ENCODE data around the gene ORC3. TPM values are rescaled to one million over a fixed set of nuclear protein-coding genes. Genes with fewer than 3 reads are reported as not detected.
A peak's percentile ranks its signal among the peaks of the same experiment; 100 is the strongest.

Gene ORC3
- total RNA-seq (2014; rRNA removed; shearing (Covaris generic)): 18.7 and 28.6 TPM in 2 replicates

DNA sequence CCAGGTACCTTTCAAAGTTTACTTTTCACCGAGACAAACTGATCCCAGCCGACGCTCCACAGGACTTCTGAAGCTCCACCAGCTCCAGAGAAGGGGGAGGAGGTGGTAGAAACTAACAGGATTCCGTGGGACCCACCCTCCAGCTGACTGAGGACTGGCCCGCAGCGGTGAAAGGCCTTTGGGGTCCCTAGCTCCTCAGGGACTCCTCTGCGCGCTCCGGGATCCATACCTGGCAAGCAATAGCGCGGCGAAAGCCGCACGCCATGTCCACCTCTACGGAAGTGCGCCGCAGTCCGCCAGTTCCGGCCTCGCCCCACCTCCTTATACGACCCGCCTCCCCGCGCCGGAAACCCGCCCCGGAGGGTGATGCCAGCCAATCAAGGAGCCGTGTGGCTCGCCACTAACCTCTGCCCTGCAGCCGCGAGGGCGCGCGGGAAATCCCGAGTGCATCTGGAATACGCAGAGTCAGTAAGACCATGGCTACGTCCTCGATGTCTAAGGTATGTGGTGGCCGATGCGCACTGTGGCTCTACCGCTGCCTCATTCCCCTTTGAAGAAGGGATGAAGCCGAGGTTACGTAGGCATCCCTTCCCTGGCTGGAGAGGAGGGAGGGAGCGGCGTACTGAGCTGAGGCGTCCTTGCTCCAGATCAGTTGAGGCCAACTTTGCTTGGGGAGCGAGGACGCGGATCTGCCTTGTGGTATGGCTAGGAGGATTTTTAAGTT, at the start of gene ORC3, which contains the start of gene RARS2:
TSS of gene ORC3 (plus strand) at position 443 of the 724 bp plus-strand sequence. CDS start at position 477, 34 bp downstream.
TSS of gene RARS2 (minus strand) at position 295 of the 724 bp plus-strand sequence. CDS start at position 265, 30 bp downstream.
- peak; percentile 87 for DNase-seq (ENCODE audit: low spot score)

GRCh38 chr6:87540539-87540938, 49.4 kb upstream of the ORC3 start:
- no peak for DNase-seq (ENCODE audit: low spot score)

- no peak for DNase-seq (ENCODE audit: low spot score)
Observed at GRCh38 chr6:87541041-87541440, 48.9 kb upstream of the ORC3 start.

GRCh38 chr6:87541744-87542143, 48.2 kb upstream of the ORC3 start:
- DNase-seq (ENCODE audit: low spot score): no peak

DNA sequence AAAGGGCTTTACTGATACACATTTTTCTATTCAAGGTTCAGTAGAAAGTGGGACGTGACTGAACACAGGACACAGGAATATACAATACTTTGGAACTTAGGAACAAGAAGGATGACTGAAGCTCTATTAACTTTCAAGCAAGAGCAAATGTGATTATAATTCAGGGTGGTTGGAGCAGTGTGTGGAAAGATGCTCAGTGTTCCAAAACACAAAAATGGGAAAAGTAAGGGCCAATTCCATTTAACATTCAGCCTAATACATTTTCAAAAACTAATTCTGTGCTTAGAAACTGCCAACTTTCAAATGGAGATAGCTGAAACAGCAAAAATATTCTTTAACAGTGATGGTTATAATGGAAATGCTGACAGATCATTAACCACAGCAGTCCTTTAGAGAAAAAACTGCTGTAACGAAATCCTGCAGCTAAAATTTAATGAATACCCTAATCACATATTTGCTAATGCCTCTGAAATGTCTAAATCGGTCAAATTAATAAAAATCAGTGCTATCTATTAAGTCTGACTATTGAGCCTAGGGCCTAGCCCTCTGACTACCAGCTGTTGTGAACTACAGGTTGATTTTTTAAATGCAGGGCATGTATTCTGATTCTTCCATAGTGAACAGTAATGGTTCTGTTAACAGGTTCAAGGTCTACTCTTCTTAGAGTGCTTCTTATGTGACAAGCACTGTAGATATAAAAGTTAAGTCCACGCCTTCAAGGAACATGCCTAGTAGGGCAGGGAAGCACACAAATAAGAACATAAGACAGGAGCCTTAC, 46.0 kb upstream of the ORC3 start:
- DNase-seq (ENCODE audit: low spot score): no peak

DNA sequence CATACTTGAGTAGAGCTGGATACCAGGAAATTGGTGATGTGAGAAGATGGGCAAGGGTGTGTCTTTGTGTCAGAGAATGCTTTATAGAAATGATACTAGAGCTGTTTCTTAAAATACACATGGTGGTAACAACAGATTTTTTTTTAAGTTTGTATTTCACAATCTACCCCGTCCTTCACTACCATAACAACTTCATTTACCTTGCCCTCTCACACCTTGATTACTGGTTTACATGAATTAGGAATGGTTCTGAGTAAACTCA, 45.5 kb upstream of the ORC3 start:
- no peak for DNase-seq (ENCODE audit: low spot score)

DNA sequence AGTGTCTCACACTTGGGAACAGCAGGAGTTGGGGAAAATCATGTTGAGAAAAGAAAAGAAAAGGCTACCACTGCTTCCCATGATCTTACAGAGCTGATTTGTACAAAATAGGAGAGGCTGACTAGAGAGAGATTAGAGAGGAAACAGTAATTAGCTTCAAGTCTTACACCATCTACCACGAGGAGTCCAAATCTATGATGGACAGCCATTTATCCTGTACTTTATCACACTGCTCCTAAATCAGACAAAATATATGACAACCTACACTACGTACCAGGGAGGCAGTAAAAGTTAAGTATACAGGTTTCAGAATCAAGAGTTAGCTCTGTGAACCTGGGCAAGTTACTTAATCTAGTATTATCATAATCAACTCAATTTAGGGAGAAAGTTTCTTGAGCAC, 38.1 kb upstream of the ORC3 start:
- no peak for DNase-seq (ENCODE audit: low spot score)

- no peak for DNase-seq (ENCODE audit: low spot score)
Observed at GRCh38 chr6:87553159-87553765, 36.7 kb upstream of the ORC3 start.

- no peak for DNase-seq (ENCODE audit: low spot score)
Observed at GRCh38 chr6:87555506-87555905, 34.4 kb upstream of the ORC3 start.

DNA sequence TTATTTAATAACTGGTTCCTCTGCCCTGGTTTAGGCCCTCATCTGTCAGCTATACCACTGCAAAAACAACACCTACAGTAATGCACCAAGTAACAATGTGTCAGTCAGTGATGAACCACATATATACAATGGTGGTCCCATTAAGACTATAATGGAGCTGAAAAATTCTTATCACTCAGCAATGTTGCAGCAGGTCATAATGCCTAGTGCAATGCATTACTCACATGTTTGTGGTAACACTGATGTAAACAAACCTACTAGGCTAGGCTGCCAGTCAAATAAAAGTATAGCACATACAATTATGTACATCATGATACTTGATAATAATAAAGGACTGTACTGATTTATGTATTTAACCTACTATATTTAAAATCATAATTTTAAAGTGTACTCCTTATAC, 31.5 kb upstream of the ORC3 start:
- DNase-seq (ENCODE audit: low spot score): peak; percentile 16

DNA sequence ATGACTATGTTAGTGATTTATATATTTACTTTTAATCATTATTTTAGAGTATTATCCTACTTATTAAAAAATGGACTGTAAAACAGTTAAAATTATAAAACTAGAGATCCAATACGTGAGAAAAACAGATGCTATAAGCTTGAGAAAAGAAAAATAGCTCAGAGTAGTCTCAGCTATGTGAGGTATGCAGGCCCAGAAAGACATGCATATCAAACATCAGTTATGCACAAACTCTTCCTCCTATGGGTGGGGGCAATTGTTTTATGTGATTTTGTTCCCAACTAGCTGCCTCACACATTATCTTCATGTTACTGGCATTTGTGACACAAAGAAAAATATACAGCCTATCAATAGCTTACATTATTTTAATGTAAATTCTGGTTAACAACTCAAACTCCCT, 28.9 kb upstream of the ORC3 start:
- DNase-seq (ENCODE audit: low spot score): no peak

DNA sequence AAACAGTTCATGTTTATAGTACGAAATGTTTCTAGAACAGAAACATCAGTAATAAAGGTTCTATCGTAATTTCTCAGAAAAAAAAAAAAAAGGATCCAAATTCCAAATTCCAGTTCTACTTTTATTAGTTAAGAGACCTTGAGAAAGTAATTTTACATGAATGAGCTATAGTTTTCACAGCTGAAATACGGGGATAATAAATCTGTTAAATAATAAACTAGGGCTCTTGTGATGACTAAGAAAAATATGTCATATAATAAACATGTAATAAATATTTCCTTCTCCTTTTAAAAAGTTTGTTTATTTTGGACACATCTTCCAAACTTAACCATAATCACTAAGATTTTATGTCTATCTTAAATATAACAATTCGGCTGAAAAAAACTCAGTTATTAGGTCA, 17.9 kb upstream of the ORC3 start:
- DNase-seq (ENCODE audit: low spot score): no peak

DNA sequence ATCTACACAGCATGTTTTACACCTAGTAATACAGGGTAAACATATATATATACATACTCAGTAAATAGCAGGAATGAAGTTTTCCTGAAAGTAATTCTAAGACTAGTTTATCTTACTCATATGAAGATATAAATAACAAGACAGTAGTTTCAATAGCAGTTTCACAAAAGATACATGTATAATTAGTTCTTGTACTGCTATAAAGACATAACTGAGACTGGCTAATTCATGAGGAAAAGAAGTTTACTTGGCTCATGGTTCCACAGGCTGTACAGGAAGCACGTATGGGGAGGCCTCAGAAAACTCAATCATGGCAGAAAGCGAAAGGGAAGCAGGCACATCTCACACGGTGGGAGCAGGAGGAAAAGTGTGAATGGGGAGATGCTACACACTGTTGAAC, 17.1 kb upstream of the ORC3 start:
- DNase-seq (ENCODE audit: low spot score): no peak

- DNase-seq (ENCODE audit: low spot score): no peak
Observed at GRCh38 chr6:87573307-87574024, 16.5 kb upstream of the ORC3 start.

- no peak for DNase-seq (ENCODE audit: low spot score)
Observed at GRCh38 chr6:87574237-87574804, 15.6 kb upstream of the ORC3 start.

DNA sequence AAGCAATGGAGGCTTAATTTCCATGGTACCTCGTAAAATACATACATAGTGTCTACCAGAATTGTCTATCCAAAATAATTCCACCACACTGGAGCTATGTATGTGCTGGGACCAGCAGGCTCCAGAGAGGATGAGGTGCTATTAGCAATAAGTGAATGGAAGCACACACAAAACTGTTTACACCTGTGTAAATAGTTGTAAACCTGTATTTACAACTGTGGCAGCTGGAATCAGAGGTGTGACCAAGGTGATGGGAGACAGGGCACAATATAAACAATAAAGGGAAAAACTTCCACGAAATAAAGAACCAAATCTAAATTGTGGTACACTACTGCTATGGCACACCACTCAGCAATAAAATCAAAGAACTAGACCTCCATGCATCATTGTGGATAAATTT, 14.5 kb upstream of the ORC3 start:
- no peak for DNase-seq (ENCODE audit: low spot score)

DNA sequence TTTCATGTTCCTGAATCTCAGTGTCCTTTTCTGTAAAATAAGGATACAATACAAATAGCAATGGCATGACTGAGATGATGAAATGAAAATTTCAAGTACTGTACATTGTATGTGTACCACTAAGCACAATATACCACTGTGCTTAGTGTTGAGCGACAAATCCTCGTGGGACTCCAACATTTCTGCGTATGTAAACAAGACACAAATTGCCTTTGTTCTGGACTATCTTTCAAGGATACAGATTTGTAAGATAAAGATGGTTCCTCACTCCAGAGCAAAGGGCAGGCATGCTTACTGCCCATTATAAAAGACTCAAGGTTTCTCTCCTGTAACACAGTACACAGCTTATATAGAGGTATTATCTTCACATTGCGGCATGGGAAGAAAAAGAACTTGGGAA, 6.1 kb upstream of the ORC3 start:
- DNase-seq (ENCODE audit: low spot score): no peak

GRCh38 chr6:87586371-87587077, 3.4 kb upstream of the ORC3 start:
- DNase-seq (ENCODE audit: low spot score): no peak

- no peak for DNase-seq (ENCODE audit: low spot score)
Observed at GRCh38 chr6:87588756-87589407, 1.1 kb upstream of the ORC3 start.

- DNase-seq (ENCODE audit: low spot score): no peak
Observed at GRCh38 chr6:87590417-87590880, 514 bp downstream of the ORC3 start.

GRCh38 chr6:87590990-87591389, 1.1 kb downstream of the ORC3 start:
- no peak for DNase-seq (ENCODE audit: low spot score)
